ENCODE results near the gene CAPN15.
"Not testable (repeated sequence)": the region's sequence is repeated elsewhere in the genome, so short reads cannot be mapped to it uniquely, and the experiment has no call there.

The CAPN15 gene

DNA sequence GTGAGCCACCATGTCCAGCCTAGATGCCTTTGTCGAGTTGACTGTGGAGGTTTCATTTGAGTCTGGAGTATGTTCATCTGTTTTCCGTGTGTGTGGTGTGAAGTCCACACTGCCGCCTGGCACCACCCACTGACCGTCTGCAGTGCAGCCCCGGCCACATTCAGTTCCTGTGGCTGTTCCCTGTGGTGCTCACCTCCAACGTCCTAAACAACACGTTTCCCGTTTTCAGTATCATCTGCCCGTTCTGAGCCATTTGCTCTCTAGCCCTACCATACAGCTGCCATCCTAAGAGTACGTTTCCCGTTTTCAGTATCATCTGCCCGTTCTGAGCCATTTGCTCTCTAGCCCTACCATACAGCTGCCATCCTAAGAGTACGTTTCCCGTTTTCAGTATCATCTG is 20.0 kb upstream of the CAPN15 start:
- DNase-seq, result not testable (repeated sequence)

DNA sequence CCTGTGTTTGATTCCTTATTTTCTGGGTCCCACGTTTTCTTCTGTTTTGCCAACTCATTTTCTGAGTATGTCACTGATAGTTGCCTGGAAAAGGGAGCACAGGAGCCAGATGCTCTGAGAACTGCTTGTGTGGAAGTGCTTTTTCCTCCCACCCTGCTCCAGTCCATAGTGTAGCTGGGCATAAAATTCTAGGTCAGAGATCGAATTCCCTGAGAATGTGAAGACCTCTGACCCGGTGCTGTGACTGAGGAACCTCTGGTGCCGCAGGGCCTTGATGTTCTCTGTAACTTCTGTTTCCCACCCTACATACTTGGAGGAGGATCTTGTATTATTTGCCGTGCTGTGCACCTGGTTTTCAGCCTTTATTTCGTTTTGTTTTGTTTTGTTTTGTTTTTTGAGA is 19.5 kb upstream of the CAPN15 start:
- DNase-seq, result no peak

DNA sequence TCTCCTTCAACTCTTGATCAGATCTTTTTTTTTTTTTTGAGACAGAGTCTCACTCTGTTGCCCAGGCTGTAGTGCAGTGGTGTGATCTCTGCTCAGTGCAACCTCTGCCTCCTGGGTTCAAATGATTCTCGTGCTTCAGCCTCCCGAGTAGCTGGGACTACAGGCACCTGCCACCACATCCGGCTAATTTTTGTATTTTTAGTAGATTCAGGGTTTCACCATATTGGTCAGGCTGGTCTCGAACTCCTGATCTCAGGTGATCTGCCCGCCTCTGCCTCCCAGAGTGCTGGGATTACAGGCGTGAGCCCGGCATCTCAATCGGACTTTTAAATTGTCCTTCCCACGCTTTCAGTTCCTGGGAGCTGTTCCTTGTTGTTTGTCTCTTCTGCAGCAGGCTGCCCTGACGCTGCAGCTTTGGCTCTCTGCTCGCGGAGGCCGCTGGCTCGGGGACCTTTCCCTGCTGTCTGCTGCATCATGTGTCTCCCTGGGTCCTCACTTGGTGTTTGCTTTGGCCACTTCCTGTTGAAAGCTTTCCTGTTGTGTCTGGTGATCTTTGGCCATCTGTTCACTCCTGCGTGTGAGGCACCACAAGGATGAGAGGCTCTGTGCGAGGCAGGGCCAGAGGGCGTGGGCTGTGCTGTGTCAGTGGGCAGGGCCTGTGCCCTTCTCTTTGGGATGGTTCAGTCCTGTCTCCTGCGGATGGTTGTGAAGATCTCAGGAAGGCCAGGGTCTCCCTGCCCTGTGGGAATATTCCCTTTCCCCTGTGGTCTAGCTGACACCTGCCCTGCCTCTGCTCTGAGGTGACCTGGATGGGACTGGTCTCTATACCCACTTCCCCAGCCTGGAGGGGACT is 18.4 kb upstream of the CAPN15 start:
- no peak for DNase-seq

DNA sequence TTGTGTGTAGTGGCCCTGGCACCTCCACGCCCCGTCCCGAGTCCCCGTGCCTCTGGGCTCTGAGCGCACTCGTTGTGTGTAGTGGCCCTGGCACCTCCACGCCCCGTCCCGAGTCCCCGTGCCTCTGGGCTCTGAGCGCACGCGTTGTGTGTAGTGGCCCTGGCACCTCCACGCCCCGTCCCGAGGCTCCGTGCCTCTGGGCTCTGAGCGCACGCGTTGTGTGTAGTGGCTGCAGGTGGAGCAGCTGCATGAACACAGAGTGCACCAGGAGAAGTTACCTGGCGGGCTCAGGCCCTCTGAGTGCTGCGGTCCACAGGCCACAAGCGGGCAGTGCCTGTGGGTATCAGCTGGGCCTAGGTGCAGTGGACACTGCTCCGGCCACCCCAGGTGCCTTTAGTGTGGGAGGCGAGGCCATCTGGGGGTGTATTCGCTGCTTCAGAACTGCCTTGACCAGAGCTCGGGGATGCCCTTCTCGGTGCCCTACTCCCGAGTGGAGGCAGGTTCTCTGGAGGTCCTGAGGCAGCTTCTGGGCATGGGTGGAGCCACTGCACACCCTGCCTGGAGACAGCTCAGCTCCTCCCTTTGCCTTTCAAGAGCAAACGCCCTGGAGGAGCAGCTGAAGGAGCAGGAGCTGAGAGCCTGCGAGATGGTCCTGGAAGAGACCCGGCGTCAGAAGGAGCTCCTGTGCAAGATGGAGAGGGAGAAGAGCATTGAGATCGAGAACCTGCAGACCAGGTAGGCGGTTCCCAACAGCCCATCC is 17.3 kb upstream of the CAPN15 start:
- DNase-seq, result no peak

DNA sequence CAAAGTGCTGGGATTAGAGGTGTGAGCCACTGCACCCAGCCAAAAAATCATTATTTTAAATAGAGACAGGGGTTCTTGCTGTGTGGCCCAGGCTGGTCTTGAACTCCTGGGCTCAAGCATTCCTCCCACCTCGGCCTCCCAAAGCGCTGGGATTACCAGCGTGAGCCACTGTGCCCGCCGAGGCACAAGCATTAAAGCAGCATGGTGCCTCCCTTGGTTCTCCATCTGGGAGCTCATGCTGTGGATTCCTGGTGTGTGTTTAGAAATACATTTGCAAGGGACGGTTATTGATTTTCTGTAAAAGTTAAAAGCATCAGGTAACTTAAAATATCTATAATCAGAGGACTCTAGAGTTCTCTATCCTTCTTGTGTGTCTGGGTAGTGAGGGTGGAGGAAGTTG is 14.7 kb upstream of the CAPN15 start:
- no peak for DNase-seq

DNA sequence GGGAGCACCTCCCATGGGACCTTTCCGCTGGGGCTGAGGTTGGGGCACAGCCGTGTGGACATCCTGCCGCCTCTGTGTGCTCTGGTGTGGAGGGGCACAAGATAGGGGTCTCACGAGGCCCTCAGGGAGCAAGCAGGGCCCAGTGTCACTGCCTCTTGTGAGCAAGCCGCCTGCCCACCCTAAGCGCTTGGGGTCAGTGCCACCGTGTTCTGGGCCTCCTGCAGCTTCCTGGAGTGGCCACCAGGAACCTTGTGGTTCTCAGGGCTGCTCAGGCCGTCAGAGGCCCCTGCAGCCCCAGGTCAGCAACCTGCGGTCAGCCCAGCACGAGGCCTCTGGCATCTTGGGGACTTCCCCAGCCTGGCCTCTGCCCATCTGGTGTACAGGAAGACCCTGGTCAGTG is 13.6 kb upstream of the CAPN15 start:
- DNase-seq, result no peak

DNA sequence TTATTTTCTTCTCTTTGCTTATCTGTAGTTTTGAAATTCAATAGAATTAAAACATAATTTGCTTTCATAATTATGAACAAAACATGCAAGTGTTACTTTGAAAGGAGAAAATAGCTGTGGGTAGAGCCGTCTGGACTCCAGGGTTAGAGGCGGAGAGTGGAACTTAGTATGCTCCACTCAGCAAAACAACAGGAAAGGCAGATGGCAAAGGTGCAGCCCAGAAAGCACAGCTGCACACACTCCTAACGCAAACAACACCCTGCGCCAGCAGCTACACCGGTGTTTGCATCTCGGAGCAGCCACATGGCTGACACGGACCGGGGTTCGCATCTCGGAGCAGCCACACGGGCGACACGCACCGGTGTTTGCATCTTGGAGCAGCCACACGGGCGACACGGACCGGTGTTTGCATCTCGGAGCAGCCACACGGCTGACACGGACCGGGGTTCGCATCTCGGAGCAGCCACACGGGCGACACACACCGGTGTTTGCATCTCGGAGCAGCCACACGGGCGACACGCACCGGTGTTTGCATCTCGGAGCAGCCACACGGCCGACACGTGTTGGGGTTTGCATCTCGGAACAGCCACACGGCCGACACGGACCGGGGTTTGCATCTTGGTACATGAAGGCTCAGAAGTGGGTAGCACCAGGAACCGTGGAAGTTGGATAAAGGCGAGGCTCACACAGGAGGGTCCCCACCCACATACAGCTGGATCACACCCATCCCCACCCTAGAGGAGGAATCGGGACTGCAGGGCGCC is 12.2 kb upstream of the CAPN15 start:
- no peak for DNase-seq

DNA sequence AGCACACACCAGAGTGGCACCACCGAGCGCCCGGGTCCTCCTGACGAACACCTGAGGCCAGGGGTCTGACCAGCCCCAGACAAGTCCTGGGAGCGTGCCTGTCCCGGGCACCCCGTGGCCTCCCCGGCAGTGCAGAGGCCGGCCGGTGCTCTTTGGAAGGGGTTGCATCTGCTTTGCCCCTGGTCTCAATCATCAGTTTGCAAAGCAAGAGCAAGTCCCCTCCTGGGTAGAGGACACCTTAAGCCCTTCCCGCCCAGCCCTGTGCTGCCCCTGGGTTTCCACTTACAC is 11.6 kb upstream of the CAPN15 start:
- no peak for DNase-seq

DNA sequence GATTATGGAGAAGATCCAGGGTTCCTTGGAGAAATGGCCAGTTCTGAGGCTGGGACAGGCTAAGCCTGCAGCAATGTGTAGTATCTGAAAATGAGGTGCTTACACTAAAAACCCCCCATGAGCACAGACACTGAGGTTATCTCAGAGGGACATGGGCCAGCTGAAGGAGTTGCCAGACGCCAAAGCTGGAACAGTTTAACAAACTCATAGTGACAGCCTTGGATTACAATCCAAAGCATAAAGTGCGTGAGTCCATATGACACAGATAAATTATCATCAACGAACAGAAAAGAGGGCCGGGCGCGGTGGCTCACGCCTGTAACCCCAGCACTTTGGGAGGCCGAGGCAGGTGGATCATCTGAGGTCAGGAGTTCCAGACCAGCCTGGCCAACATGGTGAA is 11.2 kb upstream of the CAPN15 start:
- no peak for DNase-seq

DNA sequence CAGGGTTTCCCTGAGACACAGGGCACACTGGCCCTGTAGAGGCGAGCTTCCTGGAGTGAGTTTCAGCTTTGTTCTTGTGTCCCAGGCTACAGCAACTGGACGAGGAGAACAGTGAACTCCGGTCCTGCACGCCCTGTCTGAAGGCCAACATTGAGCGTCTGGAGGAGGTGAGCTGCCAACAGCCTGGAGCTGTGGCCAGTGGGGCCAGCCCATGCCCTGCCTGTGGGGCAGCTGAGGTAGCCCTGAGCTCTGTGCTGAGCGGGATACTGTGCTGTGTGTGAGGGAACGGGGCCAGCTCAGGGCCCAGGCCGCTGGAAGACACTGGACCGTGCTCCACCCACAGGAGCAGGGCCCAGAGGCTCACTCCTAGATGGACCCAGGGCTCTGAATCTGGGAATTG is 8.7 kb upstream of the CAPN15 start:
- no peak for DNase-seq

DNA sequence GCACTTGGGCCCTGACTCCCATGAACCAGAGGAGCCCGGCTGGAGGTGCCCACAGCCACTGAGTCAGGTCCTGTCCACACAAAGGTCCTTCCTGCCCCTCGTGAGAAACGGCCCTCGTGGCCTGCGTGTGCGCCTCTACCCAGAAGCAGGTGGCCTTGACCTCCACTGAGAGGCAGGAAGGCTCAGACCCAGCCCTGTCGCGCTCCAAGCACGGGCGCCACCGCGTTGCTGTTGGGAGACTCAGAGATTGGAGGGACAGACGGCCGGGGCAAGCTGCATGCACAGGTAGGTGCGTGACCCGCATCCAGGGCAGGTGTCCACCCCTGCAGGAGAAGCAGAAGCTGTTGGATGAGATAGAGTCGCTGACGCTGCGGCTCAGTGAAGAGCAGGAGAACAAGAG is 8.1 kb upstream of the CAPN15 start:
- no peak for DNase-seq

DNA sequence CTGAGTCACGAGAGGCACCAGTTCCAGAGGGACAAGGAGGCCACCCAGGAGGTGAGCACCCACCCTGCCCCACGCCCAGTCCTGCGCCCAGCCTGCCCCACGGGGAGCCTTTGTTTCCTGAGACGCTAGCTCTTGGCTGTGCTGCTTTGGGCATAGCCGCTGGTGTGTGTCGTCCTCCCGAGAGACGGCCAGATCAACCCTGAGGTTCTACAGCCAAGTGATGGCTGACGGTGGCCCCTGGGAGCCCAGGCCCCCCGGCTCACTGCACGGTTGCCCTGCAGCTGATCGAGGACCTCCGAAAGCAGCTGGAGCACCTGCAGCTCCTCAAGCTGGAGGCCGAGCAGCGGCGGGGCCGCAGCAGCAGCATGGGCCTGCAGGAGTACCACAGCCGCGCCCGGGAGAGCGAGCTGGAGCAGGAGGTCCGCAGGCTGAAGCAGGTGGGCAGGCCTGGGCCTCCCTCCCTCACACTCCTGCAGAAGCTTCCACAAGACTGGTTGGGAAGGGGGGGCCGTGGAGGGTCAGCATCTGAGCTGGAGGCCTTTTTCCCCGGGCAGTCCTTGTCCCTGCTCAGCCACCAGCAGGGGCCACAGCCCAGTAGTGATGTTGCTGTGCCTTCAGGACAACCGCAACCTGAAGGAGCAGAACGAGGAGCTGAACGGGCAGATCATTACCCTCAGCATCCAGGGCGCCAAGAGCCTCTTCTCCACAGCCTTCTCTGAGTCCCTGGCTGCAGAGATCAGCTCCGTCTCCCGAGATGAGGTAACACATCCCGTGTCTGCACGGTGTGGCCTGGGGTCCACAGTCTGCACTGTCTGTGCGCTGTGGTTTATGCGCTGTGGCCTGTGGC is 7.4 kb upstream of the CAPN15 start:
- DNase-seq, result no peak

DNA sequence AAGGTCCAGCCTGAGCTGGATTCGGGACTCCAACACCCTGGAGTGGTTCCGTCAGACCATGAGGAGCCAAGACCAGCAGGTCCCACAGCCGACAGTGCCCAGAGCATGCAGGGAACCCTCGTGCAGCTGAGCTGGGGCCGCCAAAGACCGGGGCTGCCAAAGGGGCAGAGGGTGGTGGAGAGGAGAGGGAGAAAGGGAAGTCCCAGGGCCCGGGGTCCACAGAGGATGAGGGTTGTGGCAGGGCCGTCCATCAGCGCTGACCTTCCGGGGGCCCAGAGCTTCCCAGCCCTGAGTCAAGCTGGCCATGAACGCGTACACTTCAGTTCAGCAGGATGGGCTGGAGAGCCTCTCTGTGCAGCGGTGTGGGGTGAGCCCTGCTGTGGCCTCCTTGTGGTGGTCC is 6.7 kb upstream of the CAPN15 start:
- no peak for DNase-seq

DNA sequence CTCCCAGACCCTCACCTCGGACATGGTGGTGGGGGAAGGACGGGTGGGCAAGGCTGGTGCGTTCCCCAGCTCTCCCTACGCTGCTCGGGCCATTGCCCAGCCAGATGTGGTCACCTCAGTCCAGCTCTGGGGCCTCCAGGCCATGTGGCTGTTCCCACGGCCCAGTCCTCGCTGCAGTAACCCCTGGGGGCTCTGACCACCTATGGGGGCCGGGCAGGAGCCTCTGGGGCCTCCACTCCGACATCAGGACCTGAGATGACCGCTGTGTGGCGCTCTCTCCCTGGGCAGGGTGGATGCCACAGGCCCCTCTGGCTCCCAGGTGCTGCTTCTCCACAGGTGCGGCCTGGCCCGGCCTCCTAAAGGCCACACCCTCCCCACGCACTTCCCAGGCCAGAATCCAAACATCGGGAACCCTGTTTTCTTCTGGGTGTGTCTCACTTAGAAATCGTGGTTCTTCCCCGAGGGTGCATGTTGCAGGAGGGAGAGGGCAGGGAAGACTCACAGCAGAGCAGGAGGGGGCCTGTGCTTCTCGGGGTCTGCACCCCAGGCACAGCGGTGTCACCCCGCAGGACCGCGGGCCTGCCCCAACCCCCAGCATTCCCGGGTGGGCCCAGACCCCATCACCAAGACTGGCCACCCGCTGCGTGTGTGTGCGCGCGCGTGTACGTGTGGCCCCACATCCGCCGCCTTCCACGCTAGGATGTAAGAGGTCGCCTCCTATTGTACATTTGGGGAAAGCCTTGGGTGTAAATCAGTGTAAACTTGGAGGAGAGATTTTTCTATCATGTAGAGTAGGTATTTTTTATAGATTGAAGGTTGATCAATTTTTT is 5.9 kb upstream of the CAPN15 start:
- DNase-seq, result no peak

DNA sequence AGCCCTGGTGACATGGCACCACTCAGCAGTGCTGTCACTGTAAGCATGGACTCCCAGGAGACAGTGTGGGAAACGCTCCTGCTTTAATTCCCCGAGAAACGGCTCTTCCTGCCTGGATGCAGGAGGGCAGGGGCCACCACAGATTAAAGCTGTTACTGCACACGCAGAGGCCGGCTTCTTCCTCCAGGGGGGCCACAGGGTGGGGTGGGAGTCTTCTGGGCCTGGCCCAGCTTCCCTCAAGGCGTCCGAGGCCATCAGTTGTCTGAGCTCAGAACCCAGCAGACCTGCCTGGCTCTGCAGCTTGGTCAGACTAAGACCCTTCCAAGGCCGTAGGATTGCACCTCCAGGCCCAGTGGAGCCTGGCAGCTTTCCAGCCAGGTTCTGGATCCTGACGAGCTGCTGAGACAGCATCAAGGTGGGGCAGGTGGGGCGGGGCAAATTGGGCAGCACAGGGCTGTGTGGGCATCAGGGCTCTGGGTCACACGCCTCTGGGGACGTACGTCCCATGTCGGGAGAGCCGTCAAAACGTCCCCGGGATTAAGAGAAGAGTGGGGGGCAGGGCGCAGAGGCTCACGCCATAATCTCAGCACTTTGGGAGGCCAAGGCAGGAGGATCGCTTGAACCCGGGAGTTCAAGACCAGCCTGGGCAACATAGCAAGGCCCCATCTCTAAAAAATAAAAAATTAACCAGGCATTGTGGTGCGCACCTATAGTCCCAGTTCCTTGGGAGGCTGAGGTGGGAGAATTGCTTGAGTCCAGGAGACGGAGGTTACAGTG is 5.0 kb upstream of the CAPN15 start:
- DNase-seq, result no peak

DNA sequence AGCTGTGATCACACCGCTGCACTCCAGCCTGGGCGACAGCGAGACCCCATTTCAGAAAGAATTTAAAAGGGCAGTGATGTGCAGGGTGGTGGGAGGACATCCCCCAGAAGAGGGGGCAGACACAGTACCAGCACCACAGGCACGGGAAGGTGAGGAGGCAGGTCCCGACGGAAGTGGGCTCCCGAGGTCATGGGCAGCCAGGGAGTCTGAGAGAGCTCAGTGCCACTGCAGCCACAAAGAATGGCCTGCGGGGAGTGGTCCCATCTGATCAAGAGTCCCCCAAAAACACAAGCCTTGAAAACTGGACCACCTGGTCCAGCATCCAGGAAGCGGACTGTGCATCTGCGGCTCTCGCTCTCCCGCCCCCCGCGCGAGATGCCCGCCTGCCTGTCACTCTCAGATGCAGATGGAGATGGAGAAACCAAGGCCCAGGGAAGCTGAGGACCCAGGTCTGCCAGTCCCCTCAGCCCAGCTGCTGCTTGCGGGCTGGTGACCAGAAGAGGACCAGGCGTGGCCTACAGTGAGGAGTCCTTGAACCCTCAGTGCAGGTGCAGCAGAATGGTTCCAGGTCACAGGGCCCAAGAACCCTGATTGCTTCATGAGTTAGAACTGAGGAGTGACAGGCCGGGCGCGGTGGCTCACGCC is 4.3 kb upstream of the CAPN15 start:
- no peak for DNase-seq

DNA sequence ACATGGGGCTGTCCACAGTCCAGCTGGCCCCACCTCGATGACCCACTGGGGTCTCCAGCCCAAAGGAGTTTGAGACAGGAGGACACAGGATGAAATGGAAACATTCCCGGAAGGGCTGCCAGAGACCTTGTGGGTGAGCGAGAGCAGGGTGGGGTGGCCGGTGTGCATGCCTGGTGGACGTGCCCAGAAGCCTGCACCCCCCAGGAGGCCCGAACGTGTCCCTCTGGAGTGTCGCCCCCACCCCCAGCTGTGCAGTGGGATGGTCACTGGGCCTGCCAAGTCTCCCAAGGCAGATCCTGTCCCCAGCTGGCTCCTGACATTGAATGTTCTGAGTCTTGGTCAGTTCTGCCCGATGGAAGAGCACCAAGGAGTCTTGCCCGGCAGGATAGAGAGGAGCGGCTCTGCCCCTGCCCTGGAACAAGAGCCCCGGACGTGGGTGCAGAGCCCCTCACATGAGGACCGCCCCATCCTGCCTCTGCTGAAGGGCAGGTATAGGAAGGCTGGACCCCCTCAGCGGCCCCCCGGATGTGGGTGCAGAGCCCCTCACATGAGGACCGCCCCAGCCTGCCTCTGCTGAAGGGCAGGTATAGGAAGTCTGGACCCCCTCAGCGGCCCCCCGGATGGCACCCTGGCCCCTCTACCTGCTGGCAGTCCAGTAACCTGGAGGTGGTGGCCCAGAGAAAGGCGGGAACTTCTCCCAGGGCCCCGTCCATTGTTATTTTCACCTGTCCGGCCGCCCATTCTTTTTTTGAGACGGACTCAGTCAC is 3.1 kb upstream of the CAPN15 start:
- DNase-seq, result no peak

DNA sequence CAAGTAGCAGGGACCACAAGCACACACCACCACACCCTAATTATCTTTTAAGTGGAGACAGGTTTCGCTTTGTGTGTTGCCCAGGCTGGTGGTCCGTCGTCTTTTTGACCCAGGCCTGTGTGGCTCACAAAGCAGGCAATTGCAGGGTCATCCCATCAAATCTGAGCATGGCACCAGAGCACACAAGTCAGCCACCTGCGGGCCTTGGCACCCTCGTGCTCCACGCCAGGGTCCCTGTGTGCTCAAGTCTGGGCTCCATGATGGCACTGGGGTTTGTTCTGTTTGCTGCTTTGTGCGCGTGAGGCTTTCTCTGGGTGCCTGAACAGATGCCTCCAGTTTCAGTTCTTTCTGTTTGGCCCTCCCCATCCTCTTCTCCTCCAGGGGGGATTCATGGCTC is 2.4 kb upstream of the CAPN15 start:
- no peak for DNase-seq

DNA sequence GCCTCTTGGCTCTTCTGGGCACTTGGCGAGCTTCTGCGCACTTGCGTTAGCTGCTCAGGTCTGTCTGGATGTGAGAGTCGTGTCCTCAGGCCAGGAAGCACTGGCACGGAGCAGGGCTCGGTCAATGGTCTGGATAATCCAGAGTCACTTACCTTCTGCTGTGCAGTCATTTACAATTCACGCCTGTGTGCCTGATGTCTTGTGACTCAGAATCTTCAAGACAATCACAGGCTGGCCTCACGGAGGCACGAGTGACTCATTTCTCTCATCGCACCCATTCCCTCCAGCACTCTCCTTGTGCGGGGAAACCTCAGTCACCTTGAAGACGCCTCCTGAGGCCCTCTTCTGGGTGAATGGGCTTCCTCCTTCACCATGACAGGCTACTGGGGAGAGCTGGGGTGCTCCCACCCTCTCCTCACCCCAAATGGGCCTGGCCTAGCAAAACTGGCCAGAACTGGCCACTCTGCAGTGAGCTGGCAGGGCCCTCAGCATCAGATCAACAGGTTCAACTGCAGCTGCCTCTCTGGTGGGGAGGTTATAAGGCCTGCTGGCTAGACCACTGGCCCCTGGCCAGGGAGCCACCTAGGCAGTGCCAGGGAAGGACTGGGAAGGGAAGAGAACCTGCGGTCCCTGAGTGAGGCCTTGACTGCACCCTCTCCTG is 1.9 kb upstream of the CAPN15 start:
- no peak for DNase-seq
